ENCODE data around the gene RHBDF2. TPM values are rescaled to one million over a fixed set of nuclear protein-coding genes. Genes with fewer than 3 reads are reported as not detected.
"Not testable (repeated sequence)": the region's sequence is repeated elsewhere in the genome, so short reads cannot be mapped to it uniquely, and the experiment has no call there.

RHBDF2 gene
- total and polyA plus RNA-seq, 7 experiments from 2014 or later: 2.9 to 119 (median 31.4) TPM

DNA sequence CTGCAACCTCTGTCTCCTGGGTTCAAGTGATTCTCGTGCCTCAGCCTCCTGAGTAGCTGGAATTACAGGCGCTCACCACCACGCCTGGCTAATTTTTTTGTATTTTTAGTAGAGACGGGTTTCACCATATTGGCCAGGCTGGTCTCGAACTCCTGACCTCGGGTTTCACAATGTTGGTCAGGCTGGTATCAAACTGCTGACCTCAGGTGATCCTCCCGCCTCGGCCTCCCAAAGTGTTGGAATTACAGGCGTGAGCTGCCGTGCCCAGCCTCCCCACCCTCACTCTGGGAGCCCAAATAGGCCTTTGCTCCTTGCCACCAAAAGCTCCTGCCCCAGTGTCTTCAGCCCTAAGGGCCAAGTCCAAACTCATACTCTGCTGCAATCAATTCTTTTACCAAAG, 20.5 kb upstream of the RHBDF2 start:
- not testable (repeated sequence) for DNase-seq; H3K27ac ChIP-seq (ENCODE audit: low read depth, low read length); H3K4me3 ChIP-seq (ENCODE audit: low read length); H3K27me3 Mint-ChIP-seq; H3K27me3 ChIP-seq (ENCODE audit: control insufficient read depth in 2 of 2, insufficient read depth in 2 of 2, low read length in 2 of 2); H3K36me3 Mint-ChIP-seq; H3K9me3 ChIP-seq (ENCODE audit: control insufficient read depth in 2 of 3, low read length in 3 of 3); ATAC-seq; H3K9me3 Mint-ChIP-seq; H3K36me3 ChIP-seq (ENCODE audit: control insufficient read depth in 2 of 3, insufficient read depth in 3 of 3, low read length in 3 of 3); H3K4me3 Mint-ChIP-seq
- peaks cover 19 to 23% of the 10 kb centered on the region in 2 donors for H3K4me1 ChIP-seq (ENCODE audit: control insufficient read depth in 2 of 2, insufficient read depth in 2 of 2, low read length in 2 of 2)
- intact Hi-C loops (cut with micrococcal nuclease): loop anchor here in 1 of 2 donors (2.0 kb wide), 1 partner anchor 35 kb away; no protein-coding TSS in a partner anchor
- Mint-ChIP-seq H3K4me1 (peaks cover 11 to 32% (median 20%) of the 10 kb centered on the region in 7 donors), H3K27ac (peak overlapping the region in 6 of 9 donors; percentile 47 to 59 (median 58))
- ChIA-PET CTCF (interaction anchor here (1.0 to 5.7 kb wide), 6 partner anchors 14 to 160 kb away, joined by 3 to 62 read pairs (median 6); no protein-coding TSS in a partner anchor), POLR2A (interaction anchor here (0.8 kb wide), 1 partner anchor 607 kb away, joined by 3 read pairs; no protein-coding TSS in a partner anchor)

DNA sequence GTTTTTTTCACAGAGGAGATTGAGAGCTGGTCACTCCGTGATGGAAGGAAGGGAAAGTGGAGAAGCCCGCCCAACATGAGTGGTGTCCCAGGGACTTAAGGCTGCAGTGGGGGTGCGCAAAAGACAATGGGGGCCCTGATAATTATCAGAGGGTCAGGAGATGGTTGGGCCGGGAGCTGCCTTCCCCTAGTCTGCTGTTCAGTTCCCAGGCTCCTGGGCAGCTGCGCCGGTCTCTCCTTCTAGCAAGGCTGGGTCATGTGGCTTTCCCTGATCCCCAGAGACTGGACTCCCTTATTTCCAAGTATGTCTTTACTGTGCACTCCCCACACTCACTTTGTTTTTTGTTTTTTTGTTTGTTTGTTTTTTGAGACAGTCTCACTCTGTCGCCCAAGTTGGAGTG, 20.0 kb upstream of the RHBDF2 start:
- Histone ChIP-seq H3K4me1 (ENCODE audit: control insufficient read depth in 2 of 2, insufficient read depth in 2 of 2, low read length in 2 of 2) (peaks cover 24 to 27% of the 10 kb centered on the region in 2 donors), H3K4me3 (ENCODE audit: low read length) (no peak overlapping the region), H3K36me3 (ENCODE audit: control insufficient read depth in 2 of 3, insufficient read depth in 3 of 3, low read length in 3 of 3) (no peaks in the 10 kb centered on the region), H3K27me3 (ENCODE audit: control insufficient read depth in 2 of 2, insufficient read depth in 2 of 2, low read length in 2 of 2) (no peaks in the 10 kb centered on the region), H3K9me3 (ENCODE audit: control insufficient read depth in 2 of 3, low read length in 3 of 3) (no peaks in the 10 kb centered on the region), H3K27ac (ENCODE audit: low read depth, low read length) (no peak overlapping the region)
- H3K36me3 Mint-ChIP-seq: no peaks in the 10 kb centered on the region
- H3K4me1 Mint-ChIP-seq: peaks cover 11 to 36% (median 22%) of the 10 kb centered on the region in 7 donors
- peaks cover 0 to 3% (median 0%) of the 10 kb centered on the region in 11 donors for H3K9me3 Mint-ChIP-seq
- peak overlapping the region in 4 of 9 donors; percentile 24 to 59 (median 36) for H3K27ac Mint-ChIP-seq
- no peak overlapping the region for H3K4me3 Mint-ChIP-seq
- CTCF ChIA-PET: interaction anchor here (1.0 to 5.7 kb wide), 4 partner anchors 14 to 161 kb away, joined by 3 to 62 read pairs (median 4); no protein-coding TSS in a partner anchor
- H3K27me3 Mint-ChIP-seq: peaks cover 0 to 6% (median 0%) of the 10 kb centered on the region in 5 donors
- ATAC-seq (no peak), DNase-seq (no peak)
- intact Hi-C loops (cut with micrococcal nuclease): no loop called here
- POLR2A ChIA-PET: interaction anchor here (0.8 kb wide), 1 partner anchor 607 kb away, joined by 3 read pairs; no protein-coding TSS in a partner anchor

GRCh38 chr17:76519048-76519966, 18.1 kb upstream of the RHBDF2 start:
- H3K27ac ChIP-seq (ENCODE audit: low read depth, low read length): no peak overlapping the region
- intact Hi-C loops (cut with micrococcal nuclease): loop anchor here (5.0 kb wide), 3 partner anchors 67 to 218 kb away; partner anchors contain the start of genes MFSD11 (in 1 of the 2), SRSF2 (in 1 of the 2) and UBE2O (in 1 of the 2)

GRCh38 chr17:76517638-76518038, 16.4 kb upstream of the RHBDF2 start:
- ATAC-seq (no peak), DNase-seq (no peak)
- CTCF ChIA-PET: interaction anchor here (0.6 to 1.4 kb wide), 4 partner anchors 10 to 196 kb away, joined by 3 to 5 read pairs (median 4); no protein-coding TSS in a partner anchor
- H3K4me3 ChIP-seq (ENCODE audit: low read length): no peak overlapping the region
- no peaks in the 10 kb centered on the region for H3K27me3 ChIP-seq (ENCODE audit: control insufficient read depth in 2 of 2, insufficient read depth in 2 of 2, low read length in 2 of 2)
- Mint-ChIP-seq H3K27me3 (peaks cover 0 to 7% (median 0%) of the 10 kb centered on the region in 5 donors), H3K27ac (peak overlapping the region; percentile 43 to 100 (median 81)), H3K36me3 (peaks cover 0 to 3% (median 0%) of the 10 kb centered on the region in 5 donors), H3K9me3 (peaks cover 0 to 5% (median 0%) of the 10 kb centered on the region in 11 donors), H3K4me1 (peaks cover 21 to 54% (median 37%) of the 10 kb centered on the region in 7 donors), H3K4me3 (peak overlapping the region in 2 of 10 donors; percentile 14 to 40)
- peak overlapping the region; percentile 96 for H3K27ac ChIP-seq (ENCODE audit: low read depth, low read length)
- no peaks in the 10 kb centered on the region for H3K9me3 ChIP-seq (ENCODE audit: control insufficient read depth in 2 of 3, low read length in 3 of 3)
- intact Hi-C loops (cut with micrococcal nuclease): loop anchor here (5.0 kb wide), 3 partner anchors 65 to 220 kb away; partner anchors contain the start of genes MFSD11 (in 1 of the 2), SRSF2 (in 1 of the 2) and UBE2O (in 1 of the 2)
- POLR2A ChIA-PET: interaction anchor here (0.6 to 2.4 kb wide), 4 partner anchors 11 to 110 kb away, joined by 4 to 10 read pairs (median 6); partner anchors contain the start of gene RHBDF2
- no peaks in the 10 kb centered on the region for H3K36me3 ChIP-seq (ENCODE audit: control insufficient read depth in 2 of 3, insufficient read depth in 3 of 3, low read length in 3 of 3)
- peaks cover 36 to 43% of the 10 kb centered on the region in 2 donors for H3K4me1 ChIP-seq (ENCODE audit: control insufficient read depth in 2 of 2, insufficient read depth in 2 of 2, low read length in 2 of 2)

More at GRCh38 chr17:76519048-76519966, 18.1 kb upstream of the RHBDF2 start:
- H3K9me3 Mint-ChIP-seq: peaks cover 0 to 5% (median 0%) of the 10 kb centered on the region in 11 donors
- H3K36me3 Mint-ChIP-seq: peaks cover 0 to 1% (median 0%) of the 10 kb centered on the region in 5 donors
- peaks cover 0 to 10% (median 0%) of the 10 kb centered on the region in 5 donors for H3K27me3 Mint-ChIP-seq
- Histone ChIP-seq H3K27me3 (ENCODE audit: control insufficient read depth in 2 of 2, insufficient read depth in 2 of 2, low read length in 2 of 2) (no peaks in the 10 kb centered on the region), H3K9me3 (ENCODE audit: control insufficient read depth in 2 of 3, low read length in 3 of 3) (no peaks in the 10 kb centered on the region), H3K36me3 (ENCODE audit: control insufficient read depth in 2 of 3, insufficient read depth in 3 of 3, low read length in 3 of 3) (no peaks in the 10 kb centered on the region), H3K4me1 (ENCODE audit: control insufficient read depth in 2 of 2, insufficient read depth in 2 of 2, low read length in 2 of 2) (peaks cover 36 to 42% of the 10 kb centered on the region in 2 donors), H3K4me3 (ENCODE audit: low read length) (no peak overlapping the region)
- H3K4me1 Mint-ChIP-seq: peaks cover 25 to 50% (median 37%) of the 10 kb centered on the region in 7 donors
- peak overlapping the region in 7 of 9 donors; percentile 32 to 100 (median 81) for H3K27ac Mint-ChIP-seq
- DNase-seq (no peak), ATAC-seq (no peak)
- ChIA-PET POLR2A (interaction anchor here (2.4 kb wide), 1 partner anchor 18 kb away, joined by 10 read pairs; the partner anchor contains the start of gene RHBDF2), CTCF (interaction anchor here (0.5 to 1.2 kb wide), 4 partner anchors 12 to 194 kb away, joined by 3 to 5 read pairs (median 4); no protein-coding TSS in a partner anchor)
- no peak overlapping the region for H3K4me3 Mint-ChIP-seq

- DNase-seq (peak; percentile 62 to 94 (median 90)), ATAC-seq (peak; percentile 90)
- Histone ChIP-seq H3K4me3 (ENCODE audit: low read length) (peak overlapping the region; percentile 12), H3K4me1 (ENCODE audit: control insufficient read depth in 2 of 2, insufficient read depth in 2 of 2, low read length in 2 of 2) (peaks cover 36 to 58% of the 10 kb centered on the region in 2 donors), H3K36me3 (ENCODE audit: control insufficient read depth in 2 of 3, insufficient read depth in 3 of 3, low read length in 3 of 3) (no peaks in the 10 kb centered on the region), H3K27ac (ENCODE audit: low read depth, low read length) (peak overlapping the region; percentile 96), H3K9me3 (ENCODE audit: control insufficient read depth in 2 of 3, low read length in 3 of 3) (no peaks in the 10 kb centered on the region), H3K27me3 (ENCODE audit: control insufficient read depth in 2 of 2, insufficient read depth in 2 of 2, low read length in 2 of 2) (no peaks in the 10 kb centered on the region)
- Mint-ChIP-seq H3K4me3 (peak overlapping the region; percentile 75 to 89 (median 82)), H3K9me3 (peaks cover 0 to 5% (median 0%) of the 10 kb centered on the region in 11 donors), H3K4me1 (peaks cover 25 to 67% (median 37%) of the 10 kb centered on the region in 7 donors), H3K27me3 (peaks cover 0 to 5% (median 0%) of the 10 kb centered on the region in 5 donors), H3K27ac (peak overlapping the region; percentile 95 to 100 (median 99)), H3K36me3 (peaks cover 0 to 7% (median 0%) of the 10 kb centered on the region in 5 donors)
- POLR2A ChIA-PET: interaction anchor here (0.5 to 2.9 kb wide), 17 partner anchors 10 to 443 kb away, joined by 3 to 18 read pairs (median 4); partner anchors contain the start of genes PRCD, RHBDF2, SRP68 and UBE2O
- CTCF ChIA-PET: interaction anchor here (1.2 to 2.5 kb wide), 3 partner anchors 8 to 109 kb away, joined by 5 to 10 read pairs (median 6); no protein-coding TSS in a partner anchor
- intact Hi-C loops (cut with micrococcal nuclease): loop anchor here (1.0 to 5.0 kb wide), 10 partner anchors 9 to 731 kb away; partner anchors contain the start of genes JMJD6 (in 1 of the 2), METTL23 (in 1 of the 2), MFSD11 (in 1 of the 2) and SRSF2 (in 1 of the 2)
These were observed 14.2 kb upstream of the RHBDF2 start for GRCh38 chr17:76515274-76515949.

Data from naive thymus-derived CD4-positive, alpha-beta T cell (primary cell).